ENCODE measurements around the gene AATK.

The AATK gene

GRCh38 chr17:81184555-81184954 is 18.5 kb upstream of the AATK start:
- Histone ChIP-seq H3K27me3 (ENCODE audit: control insufficient read depth in 1 of 2, insufficient read depth in 1 of 2, low read length in 2 of 2) (peaks cover 24 to 42% of the 10 kb centered on the region in 2 experiments), H3K4me3 (ENCODE audit: insufficient read depth in 1 of 2, low read depth in 1 of 2, low read length in 2 of 2) (no peak overlapping the region), H4K8ac (ENCODE audit: low read length) (no peak overlapping the region), H2BK5ac (ENCODE audit: low read depth, low read length, poor library complexity, severe bottlenecking) (no peak overlapping the region), H2AFZ (ENCODE audit: low read depth, low read length) (no peak overlapping the region), H3K36me3 (ENCODE audit: control insufficient read depth in 1 of 2, insufficient read depth in 2 of 2, low read depth in 1 of 2, low read length in 2 of 2) (peaks cover 0 to 13% of the 10 kb centered on the region in 2 experiments), H3K4me1 (ENCODE audit: control insufficient read depth, insufficient read depth, low read depth, low read length) (peaks cover 10% of the 10 kb centered on the region), H3K9ac (ENCODE audit: low read length) (no peak overlapping the region), H2BK120ac (ENCODE audit: low read depth, low read length) (no peak overlapping the region), H3K79me1 (replicated peaks; ENCODE audit: low read length, poor library complexity, severe bottlenecking) (no peaks in the 10 kb centered on the region), H2AK5ac (ENCODE audit: low read length, severe bottlenecking) (no peak overlapping the region), H2BK12ac (ENCODE audit: low read length in 2 of 2) (no peak overlapping the region), H3K18ac (ENCODE audit: low read depth in 1 of 2, low read length in 2 of 2) (no peak overlapping the region), H2BK15ac (ENCODE audit: low read depth, poor library complexity, severe bottlenecking) (no peak overlapping the region), H3K14ac (ENCODE audit: low read length in 2 of 2) (no peak overlapping the region), H3K4ac (ENCODE audit: low read depth in 1 of 2, low read length in 2 of 2) (no peak overlapping the region), H3K9me3 (ENCODE audit: control insufficient read depth, low read length) (no peaks in the 10 kb centered on the region), H3K27ac (ENCODE audit: low read length, poor library complexity, severe bottlenecking) (no peak overlapping the region), H4K91ac (ENCODE audit: low read length) (no peak overlapping the region), H3K23ac (ENCODE audit: low read length in 2 of 2) (no peak overlapping the region), H3K4me2 (ENCODE audit: low read length, poor library complexity, severe bottlenecking) (no peak overlapping the region)
- no peak for DNase-seq
- WGBS: 68% methylated on average over 12 of the region's 15 CpGs

DNA sequence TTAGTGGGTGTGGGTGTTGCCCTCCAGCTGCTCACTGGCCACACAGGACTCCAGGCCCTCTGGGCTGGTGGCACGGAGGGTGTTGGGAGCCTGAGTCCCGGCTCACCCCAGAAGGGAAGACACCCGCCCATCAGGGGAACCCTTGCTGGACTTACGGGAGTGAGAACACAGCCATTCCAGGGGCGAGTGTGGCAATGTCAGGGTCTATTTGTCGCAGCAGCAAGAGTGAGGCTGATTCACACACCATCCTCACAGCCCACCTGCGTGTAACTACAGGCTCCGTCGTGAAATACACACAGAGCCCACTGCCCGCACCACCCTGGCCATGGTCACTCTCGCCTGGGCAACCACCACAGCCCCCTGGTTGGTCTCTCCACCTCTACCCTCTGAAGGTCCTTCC is 17.8 kb upstream of the AATK start:
- Histone ChIP-seq H2BK15ac (ENCODE audit: low read depth, poor library complexity, severe bottlenecking) (no peak overlapping the region), H2BK5ac (ENCODE audit: low read depth, low read length, poor library complexity, severe bottlenecking) (no peak overlapping the region), H3K9ac (ENCODE audit: low read length) (no peak overlapping the region), H2AFZ (ENCODE audit: low read depth, low read length) (no peak overlapping the region), H2AK5ac (ENCODE audit: low read length, severe bottlenecking) (no peak overlapping the region), H2BK120ac (ENCODE audit: low read depth, low read length) (no peak overlapping the region), H4K8ac (ENCODE audit: low read length) (no peak overlapping the region), H3K4me2 (ENCODE audit: low read length, poor library complexity, severe bottlenecking) (no peak overlapping the region), H2BK12ac (ENCODE audit: low read length in 2 of 2) (no peak overlapping the region), H3K14ac (ENCODE audit: low read length in 2 of 2) (no peak overlapping the region), H3K23ac (ENCODE audit: low read length in 2 of 2) (no peak overlapping the region), H3K9me3 (ENCODE audit: control insufficient read depth, low read length) (no peaks in the 10 kb centered on the region), H3K27me3 (ENCODE audit: control insufficient read depth in 1 of 2, insufficient read depth in 1 of 2, low read length in 2 of 2) (peaks cover 27 to 43% of the 10 kb centered on the region in 2 experiments), H3K18ac (ENCODE audit: low read depth in 1 of 2, low read length in 2 of 2) (no peak overlapping the region), H3K4ac (ENCODE audit: low read depth in 1 of 2, low read length in 2 of 2) (no peak overlapping the region), H3K4me3 (ENCODE audit: insufficient read depth in 1 of 2, low read depth in 1 of 2, low read length in 2 of 2) (no peak overlapping the region), H3K36me3 (ENCODE audit: control insufficient read depth in 1 of 2, insufficient read depth in 2 of 2, low read depth in 1 of 2, low read length in 2 of 2) (peaks cover 0 to 6% of the 10 kb centered on the region in 2 experiments), H3K79me1 (replicated peaks; ENCODE audit: low read length, poor library complexity, severe bottlenecking) (no peaks in the 10 kb centered on the region), H4K91ac (ENCODE audit: low read length) (no peak overlapping the region), H3K27ac (ENCODE audit: low read length, poor library complexity, severe bottlenecking) (no peak overlapping the region), H3K4me1 (ENCODE audit: control insufficient read depth, insufficient read depth, low read depth, low read length) (peaks cover 10% of the 10 kb centered on the region)
- WGBS: 94% methylated on average over 11 of the region's 11 CpGs
- no peak for DNase-seq

DNA sequence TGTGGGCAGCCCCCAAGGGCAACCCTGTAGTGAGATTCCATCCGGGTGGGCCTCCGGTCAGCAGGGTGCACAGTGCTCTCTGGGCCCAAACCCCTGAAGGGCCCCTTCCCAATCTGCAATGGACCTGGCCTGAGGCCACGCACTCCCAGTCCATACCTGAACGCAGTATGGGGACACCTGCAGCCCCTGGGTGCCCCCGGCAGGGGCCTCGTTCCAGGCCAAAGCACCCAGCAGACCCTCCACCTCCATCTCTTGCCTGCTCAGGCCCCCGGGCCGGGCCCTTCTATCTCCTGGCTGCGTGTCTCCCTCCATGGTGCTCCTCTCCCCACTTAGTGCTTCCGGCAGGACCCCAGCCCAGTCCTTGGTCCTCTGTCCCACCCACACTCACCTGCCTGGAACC is 17.3 kb upstream of the AATK start:
- H3K4ac ChIP-seq (ENCODE audit: low read depth in 1 of 2, low read length in 2 of 2): no peak overlapping the region
- peaks cover 27 to 43% of the 10 kb centered on the region in 2 experiments for H3K27me3 ChIP-seq (ENCODE audit: control insufficient read depth in 1 of 2, insufficient read depth in 1 of 2, low read length in 2 of 2)
- H3K14ac ChIP-seq (ENCODE audit: low read length in 2 of 2): no peak overlapping the region
- H2BK5ac ChIP-seq (ENCODE audit: low read depth, low read length, poor library complexity, severe bottlenecking): no peak overlapping the region
- H4K8ac ChIP-seq (ENCODE audit: low read length): no peak overlapping the region
- no peak overlapping the region for H2BK120ac ChIP-seq (ENCODE audit: low read depth, low read length)
- no peak overlapping the region for H3K4me2 ChIP-seq (ENCODE audit: low read length, poor library complexity, severe bottlenecking)
- no peaks in the 10 kb centered on the region for H3K9me3 ChIP-seq (ENCODE audit: control insufficient read depth, low read length)
- no peak overlapping the region for H3K18ac ChIP-seq (ENCODE audit: low read depth in 1 of 2, low read length in 2 of 2)
- peaks cover 10% of the 10 kb centered on the region for H3K4me1 ChIP-seq (ENCODE audit: control insufficient read depth, insufficient read depth, low read depth, low read length)
- H4K91ac ChIP-seq (ENCODE audit: low read length): no peak overlapping the region
- H3K23ac ChIP-seq (ENCODE audit: low read length in 2 of 2): no peak overlapping the region
- peaks cover 0 to 1% of the 10 kb centered on the region in 2 experiments for H3K36me3 ChIP-seq (ENCODE audit: control insufficient read depth in 1 of 2, insufficient read depth in 2 of 2, low read depth in 1 of 2, low read length in 2 of 2)
- WGBS: 88% methylated on average over 10 of the region's 10 CpGs
- no peak overlapping the region for H2BK15ac ChIP-seq (ENCODE audit: low read depth, poor library complexity, severe bottlenecking)
- H2AK5ac ChIP-seq (ENCODE audit: low read length, severe bottlenecking): no peak overlapping the region
- H2AFZ ChIP-seq (ENCODE audit: low read depth, low read length): no peak overlapping the region
- no peak overlapping the region for H2BK12ac ChIP-seq (ENCODE audit: low read length in 2 of 2)
- no peak overlapping the region for H3K9ac ChIP-seq (ENCODE audit: low read length)
- H3K79me1 ChIP-seq (replicated peaks; ENCODE audit: low read length, poor library complexity, severe bottlenecking): no peaks in the 10 kb centered on the region
- DNase-seq: no peak
- no peak overlapping the region for H3K27ac ChIP-seq (ENCODE audit: low read length, poor library complexity, severe bottlenecking)
- no peak overlapping the region for H3K4me3 ChIP-seq (ENCODE audit: insufficient read depth in 1 of 2, low read depth in 1 of 2, low read length in 2 of 2)

DNA sequence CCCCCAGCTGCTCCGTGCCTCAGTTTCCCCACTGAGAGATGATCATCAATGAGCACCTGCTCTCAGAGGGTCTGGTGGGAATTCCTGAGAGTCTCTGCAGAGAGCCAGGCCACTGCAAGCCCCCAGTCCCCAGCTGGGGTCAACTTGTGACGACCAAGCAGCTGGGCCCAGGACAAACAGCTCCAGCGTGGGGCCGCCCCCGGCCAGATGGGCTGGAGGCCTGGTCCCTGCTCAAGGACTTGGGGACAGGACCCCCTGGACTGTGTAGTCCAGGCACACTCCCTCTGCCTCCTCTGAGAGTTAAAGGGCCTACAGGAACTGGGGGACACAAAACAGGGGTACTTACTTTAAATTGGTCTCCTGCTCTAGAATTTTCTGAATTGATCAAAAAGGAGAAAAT is 16.6 kb upstream of the AATK start:
- no peak overlapping the region for H3K23ac ChIP-seq (ENCODE audit: low read length in 2 of 2)
- H3K9me3 ChIP-seq (ENCODE audit: control insufficient read depth, low read length): no peaks in the 10 kb centered on the region
- H4K91ac ChIP-seq (ENCODE audit: low read length): no peak overlapping the region
- DNase-seq: no peak
- no peak overlapping the region for H2BK15ac ChIP-seq (ENCODE audit: low read depth, poor library complexity, severe bottlenecking)
- no peak overlapping the region for H3K9ac ChIP-seq (ENCODE audit: low read length)
- no peak overlapping the region for H4K8ac ChIP-seq (ENCODE audit: low read length)
- no peak overlapping the region for H3K4me3 ChIP-seq (ENCODE audit: insufficient read depth in 1 of 2, low read depth in 1 of 2, low read length in 2 of 2)
- no peak overlapping the region for H2AFZ ChIP-seq (ENCODE audit: low read depth, low read length)
- peaks cover 27 to 43% of the 10 kb centered on the region in 2 experiments for H3K27me3 ChIP-seq (ENCODE audit: control insufficient read depth in 1 of 2, insufficient read depth in 1 of 2, low read length in 2 of 2)
- H2BK120ac ChIP-seq (ENCODE audit: low read depth, low read length): no peak overlapping the region
- no peaks in the 10 kb centered on the region for H3K36me3 ChIP-seq (ENCODE audit: control insufficient read depth in 1 of 2, insufficient read depth in 2 of 2, low read depth in 1 of 2, low read length in 2 of 2)
- H2BK5ac ChIP-seq (ENCODE audit: low read depth, low read length, poor library complexity, severe bottlenecking): no peak overlapping the region
- no peak overlapping the region for H2AK5ac ChIP-seq (ENCODE audit: low read length, severe bottlenecking)
- H3K79me1 ChIP-seq (replicated peaks; ENCODE audit: low read length, poor library complexity, severe bottlenecking): no peaks in the 10 kb centered on the region
- H3K27ac ChIP-seq (ENCODE audit: low read length, poor library complexity, severe bottlenecking): no peak overlapping the region
- H3K18ac ChIP-seq (ENCODE audit: low read depth in 1 of 2, low read length in 2 of 2): no peak overlapping the region
- H3K14ac ChIP-seq (ENCODE audit: low read length in 2 of 2): no peak overlapping the region
- peaks cover 7% of the 10 kb centered on the region for H3K4me1 ChIP-seq (ENCODE audit: control insufficient read depth, insufficient read depth, low read depth, low read length)
- 88% methylated on average over 5 of the region's 5 CpGs for WGBS
- no peak overlapping the region for H3K4me2 ChIP-seq (ENCODE audit: low read length, poor library complexity, severe bottlenecking)
- no peak overlapping the region for H3K4ac ChIP-seq (ENCODE audit: low read depth in 1 of 2, low read length in 2 of 2)
- no peak overlapping the region for H2BK12ac ChIP-seq (ENCODE audit: low read length in 2 of 2)

Data from mesenchymal stem cell (in vitro differentiated cells and primary cell).